WTC11 (cell line): ENCODE measurements around the gene SPR. TPM values are rescaled to one million over a fixed set of nuclear protein-coding genes. Genes with fewer than 3 reads are reported as not detected.
A peak's percentile ranks its signal among the peaks of the same experiment; 100 is the strongest.

Experiments used
- ATAC-seq: fragments of 200-7000 bp; cut with Tn5 transposase; 2 replicates; pipeline ENCODE4 v1.10.0; 2021; ENCODE audit warnings: mild to moderate bottlenecking, moderate library complexity
- CTCF ChIA-PET: fragments of 300-600 bp; sonication (Branson Sonifier 250); formaldehyde crosslinking; loops from one replicate; lab custom pipeline; 2021; ENCODE audit warnings: antibody characterized with exemption; lab: Charles Lee
- POLR2A ChIA-PET: fragments of 350-600 bp; sonication (Branson Sonifier 250); formaldehyde crosslinking; loops from one replicate; lab custom pipeline; 2021; ENCODE audit warnings: antibody characterized with exemption; lab: Charles Lee
- DNase-seq: peaks from one replicate; pipeline ENCODE4 v3.0.0; 2021; ENCODE audit warnings: low spot score
- H3K27ac Mint-ChIP-seq: 2 replicates; pipeline ENCODE4 v1.8.0; 2021; ENCODE audit warnings: mixed read lengths
- H3K27me3 Mint-ChIP-seq: 2 replicates; pipeline ENCODE4 v1.8.0; 2021; ENCODE audit warnings: low read depth, mild to moderate bottlenecking, moderate library complexity, mixed read lengths
- H3K36me3 Mint-ChIP-seq: 2 replicates; pipeline ENCODE4 v1.8.0; 2021; ENCODE audit warnings: mixed read lengths
- H3K4me1 Mint-ChIP-seq: 2 replicates; pipeline ENCODE4 v1.8.0; 2022; ENCODE audit warnings: mixed read lengths
- H3K4me3 Mint-ChIP-seq: 2 replicates; pipeline ENCODE4 v1.8.0; 2021; ENCODE audit warnings: mild to moderate bottlenecking, moderate library complexity, mixed read lengths
- H3K9me3 Mint-ChIP-seq: 2 replicates; pipeline ENCODE4 v1.8.0; 2021; ENCODE audit warnings: mixed read lengths
- CREB1 ChIP-seq: sonication (generic); formaldehyde crosslinking; IDR thresholded peaks from 2 replicates; pipeline ENCODE4 v1.8.0; 2023; ENCODE audit warnings: mild to moderate bottlenecking, missing genetic modification reagents
- FOXJ3 ChIP-seq: sonication (generic); formaldehyde crosslinking; IDR thresholded peaks from 2 replicates; pipeline ENCODE4 v1.9.0; 2021; ENCODE audit warnings: missing genetic modification reagents, mild to moderate bottlenecking, borderline replicate concordance
- MXD4 ChIP-seq: fragments of 250-450 bp; sonication (Bioruptor Pico); IDR thresholded peaks from 2 replicates; pipeline ENCODE4 v1.8.0; 2021; ENCODE audit warnings: mild to moderate bottlenecking, moderate library complexity, borderline replicate concordance
- MYBL2 ChIP-seq: sonication (generic); formaldehyde crosslinking; IDR thresholded peaks from 2 replicates; pipeline ENCODE4 v1.8.1; 2023; ENCODE audit warnings: mild to moderate bottlenecking, moderate library complexity, missing genetic modification reagents
- RORB ChIP-seq: fragments of 250-450 bp; sonication (Bioruptor Pico); IDR thresholded peaks from 2 replicates; pipeline ENCODE4 v1.9.0; 2021; ENCODE audit warnings: mild to moderate bottlenecking
- SP1 ChIP-seq: sonication (generic); formaldehyde crosslinking; conservative IDR thresholded peaks from 2 replicates; pipeline ENCODE4 v1.8.1; 2022; ENCODE audit warnings: missing genetic modification reagents
- TCF7 ChIP-seq: sonication (generic); formaldehyde crosslinking; IDR thresholded peaks from 2 replicates; pipeline ENCODE4 v1.8.0; 2022; ENCODE audit warnings: mild to moderate bottlenecking, low read depth, missing genetic modification reagents, moderate library complexity
- TEAD4 ChIP-seq: sonication (generic); formaldehyde crosslinking; IDR thresholded peaks from 2 replicates; pipeline ENCODE4 v1.8.0; 2022; ENCODE audit warnings: mild to moderate bottlenecking, missing genetic modification reagents
- ZNF232 ChIP-seq: sonication (generic); formaldehyde crosslinking; IDR thresholded peaks from 2 replicates; pipeline ENCODE4 v1.8.0; 2022; ENCODE audit warnings: mild to moderate bottlenecking, missing genetic modification reagents
- total RNA-seq: library from RNA; stranded (reverse); gene quantifications from 3 replicates; pipeline ENCODE4 v1.2.3, GENCODE V29; 2021
- TF ChIP-seq, protein P1 (sequence below): sonication (generic); formaldehyde crosslinking; IDR thresholded peaks from 2 replicates; pipeline ENCODE4 v1.8.0; 2022; ENCODE audit warnings: mild to moderate bottlenecking, missing genetic modification reagents
- TF ChIP-seq, protein P2 (sequence below): sonication (generic); formaldehyde crosslinking; IDR thresholded peaks from 2 replicates; pipeline ENCODE4 v1.8.1; 2023; ENCODE audit warnings: mild to moderate bottlenecking, missing genetic modification reagents, borderline replicate concordance
- TF ChIP-seq, protein P3 (sequence below): sonication (generic); formaldehyde crosslinking; IDR thresholded peaks from 2 replicates; pipeline ENCODE4 v1.8.1; 2022; ENCODE audit warnings: low read depth, missing genetic modification reagents, borderline replicate concordance
- TF ChIP-seq, protein P4 (sequence below): sonication (generic); formaldehyde crosslinking; IDR thresholded peaks from 2 replicates; pipeline ENCODE4 v1.8.1; 2022; ENCODE audit warnings: mild to moderate bottlenecking, missing genetic modification reagents, moderate library complexity, borderline replicate concordance
- TF ChIP-seq, protein P5 (sequence below): sonication (generic); formaldehyde crosslinking; conservative IDR thresholded peaks from 2 replicates; pipeline ENCODE4 v1.8.1; 2023; ENCODE audit warnings: mild to moderate bottlenecking, low read depth, missing genetic modification reagents, moderate library complexity
- TF ChIP-seq, protein P6 (sequence below): sonication (generic); formaldehyde crosslinking; IDR thresholded peaks from 2 replicates; pipeline ENCODE4 v1.8.1; 2023; ENCODE audit warnings: mild to moderate bottlenecking, missing genetic modification reagents

SPR gene
- total RNA-seq, 1 experiment from 2014 or later, result 9.4 TPM

DNA sequence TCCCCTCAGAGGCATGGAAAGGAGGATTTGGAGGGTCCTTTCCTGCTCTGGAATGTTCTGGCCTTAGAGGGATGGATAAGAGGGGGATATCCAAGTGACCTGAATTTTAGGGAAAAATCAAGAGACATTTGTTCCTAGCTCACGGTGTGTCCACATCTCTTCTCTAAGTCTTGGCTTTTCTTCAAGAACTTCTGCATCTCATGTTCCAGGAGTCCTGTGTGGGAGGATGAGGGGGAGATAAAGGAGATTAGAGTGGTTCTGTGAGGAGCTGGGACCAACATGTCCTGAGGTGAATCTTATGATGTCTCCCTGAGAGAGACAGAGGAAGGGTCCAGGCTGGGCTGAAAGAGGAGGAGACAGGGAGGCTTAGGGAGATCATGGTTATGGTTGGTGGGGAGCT lies 41.8 kb downstream of the SPR start:
- Mint-ChIP-seq H3K36me3 (no peaks in the 10 kb centered on the region), H3K27ac (no peak overlapping the region), H3K4me1 (peaks cover 10% of the 10 kb centered on the region), H3K27me3 (peaks cover 19% of the 10 kb centered on the region), H3K9me3 (no peaks in the 10 kb centered on the region), H3K4me3 (no peak overlapping the region)
- ATAC-seq (no peak), DNase-seq (no peak)
- ChIA-PET CTCF (interaction anchor here (1.0 to 8.3 kb wide), 3 partner anchors 35 to 157 kb away, joined by 3 to 113 read pairs (median 44); no protein-coding TSS in a partner anchor), POLR2A (interaction anchor here (0.9 kb wide), 1 partner anchor 12 kb away, joined by 3 read pairs; the partner anchor contains the start of gene EMX1)
- no peak for TF ChIP-seq RORB
- TF ChIP-seq MXD4 (CRISPR knock-in tag), result no peak
- TF ChIP-seq, protein P1, sequence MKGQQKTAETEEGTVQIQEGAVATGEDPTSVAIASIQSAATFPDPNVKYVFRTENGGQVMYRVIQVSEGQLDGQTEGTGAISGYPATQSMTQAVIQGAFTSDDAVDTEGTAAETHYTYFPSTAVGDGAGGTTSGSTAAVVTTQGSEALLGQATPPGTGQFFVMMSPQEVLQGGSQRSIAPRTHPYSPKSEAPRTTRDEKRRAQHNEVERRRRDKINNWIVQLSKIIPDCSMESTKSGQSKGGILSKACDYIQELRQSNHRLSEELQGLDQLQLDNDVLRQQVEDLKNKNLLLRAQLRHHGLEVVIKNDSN (CRISPR knock-in tag), result no peak

DNA sequence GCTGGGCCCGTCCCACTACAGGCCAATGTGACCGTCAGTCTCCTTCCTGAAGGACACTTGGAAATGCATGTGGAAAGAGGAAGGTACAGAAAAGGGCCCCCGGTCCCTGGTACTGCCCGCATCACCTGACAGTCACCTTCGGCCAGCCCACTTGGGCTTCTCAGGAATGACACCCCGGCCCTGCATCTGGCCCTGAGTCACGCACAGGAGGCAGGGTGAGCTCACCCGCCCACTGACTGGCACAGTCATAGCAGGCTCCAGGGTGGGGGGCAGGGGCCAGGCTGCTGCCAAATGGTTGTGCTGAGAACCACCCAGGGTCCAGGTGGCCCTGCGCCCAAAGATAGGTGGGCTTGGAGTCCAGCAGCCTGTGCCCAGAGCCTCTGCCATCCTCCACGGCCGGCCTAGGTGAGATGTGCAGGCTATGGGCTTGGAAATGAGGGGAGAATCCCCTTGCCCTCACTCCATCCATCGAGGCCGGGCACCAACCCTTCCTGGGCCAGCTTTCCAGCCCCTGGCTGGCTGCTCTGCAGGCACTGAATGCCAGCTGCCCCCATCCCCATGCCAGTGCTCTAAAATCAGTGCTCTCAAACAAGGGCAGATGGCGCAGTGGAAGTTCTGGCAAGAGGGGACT lies 44.2 kb downstream of the SPR start:
- CTCF ChIA-PET, result interaction anchor here (14.9 kb wide), 1 partner anchor 38 kb away, joined by 218 read pairs; no protein-coding TSS in a partner anchor
- ATAC-seq (no peak), DNase-seq (peak; percentile 3)
- TF ChIP-seq, protein P2, sequence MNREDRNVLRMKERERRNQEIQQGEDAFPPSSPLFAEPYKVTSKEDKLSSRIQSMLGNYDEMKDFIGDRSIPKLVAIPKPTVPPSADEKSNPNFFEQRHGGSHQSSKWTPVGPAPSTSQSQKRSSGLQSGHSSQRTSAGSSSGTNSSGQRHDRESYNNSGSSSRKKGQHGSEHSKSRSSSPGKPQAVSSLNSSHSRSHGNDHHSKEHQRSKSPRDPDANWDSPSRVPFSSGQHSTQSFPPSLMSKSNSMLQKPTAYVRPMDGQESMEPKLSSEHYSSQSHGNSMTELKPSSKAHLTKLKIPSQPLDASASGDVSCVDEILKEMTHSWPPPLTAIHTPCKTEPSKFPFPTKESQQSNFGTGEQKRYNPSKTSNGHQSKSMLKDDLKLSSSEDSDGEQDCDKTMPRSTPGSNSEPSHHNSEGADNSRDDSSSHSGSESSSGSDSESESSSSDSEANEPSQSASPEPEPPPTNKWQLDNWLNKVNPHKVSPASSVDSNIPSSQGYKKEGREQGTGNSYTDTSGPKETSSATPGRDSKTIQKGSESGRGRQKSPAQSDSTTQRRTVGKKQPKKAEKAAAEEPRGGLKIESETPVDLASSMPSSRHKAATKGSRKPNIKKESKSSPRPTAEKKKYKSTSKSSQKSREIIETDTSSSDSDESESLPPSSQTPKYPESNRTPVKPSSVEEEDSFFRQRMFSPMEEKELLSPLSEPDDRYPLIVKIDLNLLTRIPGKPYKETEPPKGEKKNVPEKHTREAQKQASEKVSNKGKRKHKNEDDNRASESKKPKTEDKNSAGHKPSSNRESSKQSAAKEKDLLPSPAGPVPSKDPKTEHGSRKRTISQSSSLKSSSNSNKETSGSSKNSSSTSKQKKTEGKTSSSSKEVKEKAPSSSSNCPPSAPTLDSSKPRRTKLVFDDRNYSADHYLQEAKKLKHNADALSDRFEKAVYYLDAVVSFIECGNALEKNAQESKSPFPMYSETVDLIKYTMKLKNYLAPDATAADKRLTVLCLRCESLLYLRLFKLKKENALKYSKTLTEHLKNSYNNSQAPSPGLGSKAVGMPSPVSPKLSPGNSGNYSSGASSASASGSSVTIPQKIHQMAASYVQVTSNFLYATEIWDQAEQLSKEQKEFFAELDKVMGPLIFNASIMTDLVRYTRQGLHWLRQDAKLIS, result no peak
- TF ChIP-seq CREB1 (no peak), SP1 (no peak), MXD4 (CRISPR knock-in tag) (no peak)
- TF ChIP-seq, protein P3, sequence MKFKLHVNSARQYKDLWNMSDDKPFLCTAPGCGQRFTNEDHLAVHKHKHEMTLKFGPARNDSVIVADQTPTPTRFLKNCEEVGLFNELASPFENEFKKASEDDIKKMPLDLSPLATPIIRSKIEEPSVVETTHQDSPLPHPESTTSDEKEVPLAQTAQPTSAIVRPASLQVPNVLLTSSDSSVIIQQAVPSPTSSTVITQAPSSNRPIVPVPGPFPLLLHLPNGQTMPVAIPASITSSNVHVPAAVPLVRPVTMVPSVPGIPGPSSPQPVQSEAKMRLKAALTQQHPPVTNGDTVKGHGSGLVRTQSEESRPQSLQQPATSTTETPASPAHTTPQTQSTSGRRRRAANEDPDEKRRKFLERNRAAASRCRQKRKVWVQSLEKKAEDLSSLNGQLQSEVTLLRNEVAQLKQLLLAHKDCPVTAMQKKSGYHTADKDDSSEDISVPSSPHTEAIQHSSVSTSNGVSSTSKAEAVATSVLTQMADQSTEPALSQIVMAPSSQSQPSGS (CRISPR knock-in tag), result no peak
- TF ChIP-seq, protein P4, sequence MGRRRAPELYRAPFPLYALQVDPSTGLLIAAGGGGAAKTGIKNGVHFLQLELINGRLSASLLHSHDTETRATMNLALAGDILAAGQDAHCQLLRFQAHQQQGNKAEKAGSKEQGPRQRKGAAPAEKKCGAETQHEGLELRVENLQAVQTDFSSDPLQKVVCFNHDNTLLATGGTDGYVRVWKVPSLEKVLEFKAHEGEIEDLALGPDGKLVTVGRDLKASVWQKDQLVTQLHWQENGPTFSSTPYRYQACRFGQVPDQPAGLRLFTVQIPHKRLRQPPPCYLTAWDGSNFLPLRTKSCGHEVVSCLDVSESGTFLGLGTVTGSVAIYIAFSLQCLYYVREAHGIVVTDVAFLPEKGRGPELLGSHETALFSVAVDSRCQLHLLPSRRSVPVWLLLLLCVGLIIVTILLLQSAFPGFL (CRISPR knock-in tag), result no peak
- TF ChIP-seq, all 79 proteins: peak for 0
- H3K27me3 Mint-ChIP-seq, result peaks cover 36% of the 10 kb centered on the region
- H3K4me1 Mint-ChIP-seq, result peaks cover 13% of the 10 kb centered on the region
- H3K27ac Mint-ChIP-seq, result no peak overlapping the region
- H3K36me3 Mint-ChIP-seq, result no peaks in the 10 kb centered on the region
- H3K9me3 Mint-ChIP-seq, result no peaks in the 10 kb centered on the region
- H3K4me3 Mint-ChIP-seq, result no peak overlapping the region
- POLR2A ChIA-PET, result no interaction called here

DNA sequence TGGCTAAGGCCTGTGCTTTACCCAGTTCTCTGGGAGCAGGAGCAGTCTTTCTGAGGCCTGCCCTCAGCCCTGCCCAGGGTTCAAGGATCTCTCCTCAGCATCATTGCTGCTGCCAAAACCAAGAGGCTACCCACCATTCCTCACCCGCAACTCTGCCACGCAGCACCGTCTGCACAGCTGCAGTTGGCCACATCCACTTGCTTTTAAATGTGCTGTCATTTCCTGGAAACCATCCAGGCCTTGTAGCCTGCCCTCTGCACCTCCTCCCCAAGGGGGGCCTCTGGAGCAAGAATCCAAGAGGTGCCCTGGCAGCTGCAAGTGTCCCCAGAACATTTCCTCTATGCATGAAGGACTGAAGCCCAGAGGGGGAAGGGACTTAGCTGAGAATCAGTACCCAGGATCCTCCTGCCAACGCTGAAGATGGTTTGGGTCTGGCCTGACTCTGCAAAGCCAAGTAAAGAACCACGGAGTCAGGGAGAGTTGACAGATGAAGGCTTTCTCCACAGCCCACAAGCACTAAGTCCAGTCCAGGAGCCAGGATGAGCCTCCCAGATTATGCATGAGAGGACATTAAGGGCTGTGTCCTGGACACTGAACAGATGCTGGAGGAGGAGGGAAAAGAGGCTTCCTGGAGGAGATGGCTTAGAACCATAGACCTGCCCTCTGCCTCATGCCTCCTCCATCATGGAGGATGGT lies 45.0 kb downstream of the SPR start:
- CTCF ChIA-PET, result interaction anchor here (1.0 to 14.9 kb wide), 2 partner anchors 39 to 224 kb away, joined by 3 to 218 read pairs; no protein-coding TSS in a partner anchor
- DNase-seq (no peak), ATAC-seq (no peak)
- Mint-ChIP-seq H3K27me3 (peaks cover 36% of the 10 kb centered on the region), H3K4me3 (no peak overlapping the region), H3K36me3 (no peaks in the 10 kb centered on the region), H3K4me1 (peaks cover 21% of the 10 kb centered on the region), H3K9me3 (no peaks in the 10 kb centered on the region), H3K27ac (no peak overlapping the region)
- POLR2A ChIA-PET, result no interaction called here
- TF ChIP-seq TEAD4 (CRISPR knock-in tag), result no peak
- no peak for TF ChIP-seq MYBL2 (CRISPR knock-in tag)
- TF ChIP-seq, protein P5, sequence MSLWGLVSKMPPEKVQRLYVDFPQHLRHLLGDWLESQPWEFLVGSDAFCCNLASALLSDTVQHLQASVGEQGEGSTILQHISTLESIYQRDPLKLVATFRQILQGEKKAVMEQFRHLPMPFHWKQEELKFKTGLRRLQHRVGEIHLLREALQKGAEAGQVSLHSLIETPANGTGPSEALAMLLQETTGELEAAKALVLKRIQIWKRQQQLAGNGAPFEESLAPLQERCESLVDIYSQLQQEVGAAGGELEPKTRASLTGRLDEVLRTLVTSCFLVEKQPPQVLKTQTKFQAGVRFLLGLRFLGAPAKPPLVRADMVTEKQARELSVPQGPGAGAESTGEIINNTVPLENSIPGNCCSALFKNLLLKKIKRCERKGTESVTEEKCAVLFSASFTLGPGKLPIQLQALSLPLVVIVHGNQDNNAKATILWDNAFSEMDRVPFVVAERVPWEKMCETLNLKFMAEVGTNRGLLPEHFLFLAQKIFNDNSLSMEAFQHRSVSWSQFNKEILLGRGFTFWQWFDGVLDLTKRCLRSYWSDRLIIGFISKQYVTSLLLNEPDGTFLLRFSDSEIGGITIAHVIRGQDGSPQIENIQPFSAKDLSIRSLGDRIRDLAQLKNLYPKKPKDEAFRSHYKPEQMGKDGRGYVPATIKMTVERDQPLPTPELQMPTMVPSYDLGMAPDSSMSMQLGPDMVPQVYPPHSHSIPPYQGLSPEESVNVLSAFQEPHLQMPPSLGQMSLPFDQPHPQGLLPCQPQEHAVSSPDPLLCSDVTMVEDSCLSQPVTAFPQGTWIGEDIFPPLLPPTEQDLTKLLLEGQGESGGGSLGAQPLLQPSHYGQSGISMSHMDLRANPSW (CRISPR knock-in tag), result no peak
- TF ChIP-seq TCF7 (CRISPR knock-in tag), result no peak
- TF ChIP-seq ZNF232 (CRISPR knock-in tag), result no peak
- TF ChIP-seq, protein P6, sequence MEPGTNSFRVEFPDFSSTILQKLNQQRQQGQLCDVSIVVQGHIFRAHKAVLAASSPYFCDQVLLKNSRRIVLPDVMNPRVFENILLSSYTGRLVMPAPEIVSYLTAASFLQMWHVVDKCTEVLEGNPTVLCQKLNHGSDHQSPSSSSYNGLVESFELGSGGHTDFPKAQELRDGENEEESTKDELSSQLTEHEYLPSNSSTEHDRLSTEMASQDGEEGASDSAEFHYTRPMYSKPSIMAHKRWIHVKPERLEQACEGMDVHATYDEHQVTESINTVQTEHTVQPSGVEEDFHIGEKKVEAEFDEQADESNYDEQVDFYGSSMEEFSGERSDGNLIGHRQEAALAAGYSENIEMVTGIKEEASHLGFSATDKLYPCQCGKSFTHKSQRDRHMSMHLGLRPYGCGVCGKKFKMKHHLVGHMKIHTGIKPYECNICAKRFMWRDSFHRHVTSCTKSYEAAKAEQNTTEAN (CRISPR knock-in tag), result no peak
- no peak for TF ChIP-seq CREB1
- TF ChIP-seq, protein P1 (CRISPR knock-in tag), result no peak
- no peak for TF ChIP-seq FOXJ3 (CRISPR knock-in tag)
